MM.1S (cell line): ENCODE measurements around the gene KRT74.
"Not testable (repeated sequence)": the region's sequence is repeated elsewhere in the genome, so short reads cannot be mapped to it uniquely, and the experiment has no call there.

ENCODE experiments used
- DNase-seq: peaks from one replicate; pipeline ENCODE4 v3.0.0-alpha.2; 2015
- H2AFZ ChIP-seq: fragments of 300-600 bp; sonication (generic); 2 replicates; pipeline ENCODE4 v1.6.0; 2016; ENCODE audit warnings: antibody characterized with exemption, low read length
- H3F3A ChIP-seq: fragments of 300-600 bp; sonication (generic); 2 replicates; pipeline ENCODE4 v1.6.1; 2016; ENCODE audit warnings: mild to moderate bottlenecking, antibody characterized with exemption, low read length, moderate library complexity, mixed read lengths; ENCODE audit not compliant: insufficient read depth
- H3K27ac ChIP-seq: fragments of 300-600 bp; sonication (generic); 2 replicates; pipeline ENCODE4 v1.5.1; 2016; ENCODE audit warnings: mild to moderate bottlenecking, low read length
- H3K27me3 ChIP-seq: fragments of 300-600 bp; sonication (generic); replicated peaks from 2 replicates; pipeline ENCODE4 v1.6.0; 2016; ENCODE audit warnings: low read length; ENCODE audit not compliant: insufficient read depth
- H3K36me3 ChIP-seq: fragments of 300-600 bp; sonication (generic); replicated peaks from 2 replicates; pipeline ENCODE4 v1.6.1; 2016; ENCODE audit warnings: mild to moderate bottlenecking, low read length, mixed read lengths; ENCODE audit not compliant: insufficient read depth
- H3K4me1 ChIP-seq: fragments of 300-600 bp; sonication (generic); 2 replicates; pipeline ENCODE4 v1.6.1; 2016; ENCODE audit warnings: low read length, mixed read lengths
- H3K4me2 ChIP-seq: fragments of 300-600 bp; sonication (generic); 2 replicates; pipeline ENCODE4 v1.6.0; 2016; ENCODE audit warnings: low read depth, low read length
- H3K4me3 ChIP-seq: fragments of 300-600 bp; sonication (generic); 2 replicates; pipeline ENCODE4 v1.5.1; 2016; ENCODE audit warnings: low read length, mixed read lengths
- H3K79me2 ChIP-seq: fragments of 300-600 bp; sonication (generic); 2 replicates; pipeline ENCODE4 v1.6.1; 2016; ENCODE audit warnings: mixed run types, low read length, mixed read lengths
- H3K9ac ChIP-seq: fragments of 300-600 bp; sonication (generic); 2 replicates; pipeline ENCODE4 v1.6.1; 2016; ENCODE audit warnings: low read length, mixed read lengths
- H3K9me2 ChIP-seq: fragments of 300-600 bp; sonication (generic); replicated peaks from 2 replicates; pipeline ENCODE4 v1.6.1; 2016; ENCODE audit warnings: mild to moderate bottlenecking, low read length, mixed read lengths; ENCODE audit not compliant: insufficient read depth
- H3K9me3 ChIP-seq: fragments of 300-600 bp; sonication (generic); replicated peaks from 2 replicates; pipeline ENCODE4 v1.6.1; 2016; ENCODE audit warnings: mild to moderate bottlenecking, low read length, mixed read lengths; ENCODE audit not compliant: insufficient read depth
- H4K20me1 ChIP-seq: fragments of 300-600 bp; sonication (generic); 2 replicates; pipeline ENCODE4 v1.6.1; 2016; ENCODE audit warnings: mild to moderate bottlenecking, low read length, moderate library complexity, mixed read lengths; ENCODE audit not compliant: insufficient read depth
- CTCF ChIP-seq: fragments of 300-600 bp; sonication (generic); IDR thresholded peaks from 2 replicates; pipeline ENCODE4 v1.5.1; 2016; ENCODE audit warnings: antibody characterized with exemption, low read length, mixed read lengths
- EZH2 ChIP-seq: fragments of 300-600 bp; sonication (generic); optimal IDR thresholded peaks from 2 replicates; pipeline ENCODE3; 2017; ENCODE audit warnings: low read depth, mild to moderate bottlenecking, antibody characterized with exemption, low read length, mixed read lengths
- EZH2phosphoT487 ChIP-seq: fragments of 300-600 bp; sonication (generic); IDR thresholded peaks from 2 replicates; pipeline ENCODE4 v1.6.1; 2018; ENCODE audit warnings: antibody characterized with exemption, low read length

KRT74 gene

DNA sequence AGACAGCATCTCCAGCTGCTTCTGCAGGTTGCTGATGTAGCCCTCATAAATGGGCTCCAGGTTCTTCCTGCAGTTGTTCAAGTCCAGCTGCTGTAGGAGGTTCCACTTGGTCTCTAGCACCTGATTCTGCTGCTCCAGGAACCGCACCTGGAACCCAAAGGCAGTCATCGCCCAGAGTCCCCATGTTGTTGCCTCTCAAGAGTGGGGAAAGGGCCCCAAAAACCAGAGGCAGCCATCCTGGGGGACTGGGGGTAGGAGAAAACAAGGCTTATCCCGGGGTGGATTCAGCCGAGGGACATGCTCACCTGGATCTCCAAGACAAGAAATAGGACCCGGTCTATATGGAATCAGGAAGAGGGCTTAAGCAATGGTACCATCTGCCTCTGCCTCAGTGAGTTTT lies 25.3 kb upstream of the KRT74 start:
- no peak overlapping the region for H3K9ac ChIP-seq
- H3K36me3 ChIP-seq = no peaks in the 10 kb centered on the region
- H4K20me1 ChIP-seq = no peaks in the 10 kb centered on the region
- H3K79me2 ChIP-seq = no peaks in the 10 kb centered on the region
- no peak overlapping the region for H3K4me3 ChIP-seq
- H3K9me2 ChIP-seq = no peaks in the 10 kb centered on the region
- no peak overlapping the region for H3K27ac ChIP-seq
- no peaks in the 10 kb centered on the region for H3F3A ChIP-seq
- no peak overlapping the region for H2AFZ ChIP-seq
- H3K27me3 ChIP-seq = peaks cover 58% of the 10 kb centered on the region
- H3K4me1 ChIP-seq = no peaks in the 10 kb centered on the region
- no peak for DNase-seq
- H3K9me3 ChIP-seq = no peaks in the 10 kb centered on the region
- H3K4me2 ChIP-seq = no peak overlapping the region
- TF ChIP-seq EZH2 (no peak), EZH2phosphoT487 (no peak), CTCF (no peak)

GRCh38 chr12:52594237-52594636 lies 20.6 kb upstream of the KRT74 start:
- not testable (repeated sequence) for H3K4me1 ChIP-seq, H2AFZ ChIP-seq, H3K9me2 ChIP-seq, DNase-seq, H4K20me1 ChIP-seq, H3K27ac ChIP-seq, H3K9me3 ChIP-seq, H3K79me2 ChIP-seq, H3K4me3 ChIP-seq, H3K36me3 ChIP-seq, H3K9ac ChIP-seq, H3K4me2 ChIP-seq, H3F3A ChIP-seq
- peaks cover 39% of the 10 kb centered on the region for H3K27me3 ChIP-seq

GRCh38 chr12:52591521-52591920 lies 17.9 kb upstream of the KRT74 start:
- DNase-seq = no peak
- Histone ChIP-seq H3K4me2 (no peak overlapping the region), H2AFZ (no peak overlapping the region), H3K27me3 (peaks cover 31% of the 10 kb centered on the region), H3K79me2 (no peaks in the 10 kb centered on the region), H3K9me3 (no peaks in the 10 kb centered on the region), H3K4me1 (no peaks in the 10 kb centered on the region), H3K9me2 (no peaks in the 10 kb centered on the region), H4K20me1 (no peaks in the 10 kb centered on the region), H3K4me3 (no peak overlapping the region), H3K27ac (no peak overlapping the region), H3F3A (no peaks in the 10 kb centered on the region), H3K9ac (no peak overlapping the region), H3K36me3 (no peaks in the 10 kb centered on the region)
- TF ChIP-seq EZH2 = no peak
- TF ChIP-seq EZH2phosphoT487 = no peak
- TF ChIP-seq CTCF = no peak

DNA sequence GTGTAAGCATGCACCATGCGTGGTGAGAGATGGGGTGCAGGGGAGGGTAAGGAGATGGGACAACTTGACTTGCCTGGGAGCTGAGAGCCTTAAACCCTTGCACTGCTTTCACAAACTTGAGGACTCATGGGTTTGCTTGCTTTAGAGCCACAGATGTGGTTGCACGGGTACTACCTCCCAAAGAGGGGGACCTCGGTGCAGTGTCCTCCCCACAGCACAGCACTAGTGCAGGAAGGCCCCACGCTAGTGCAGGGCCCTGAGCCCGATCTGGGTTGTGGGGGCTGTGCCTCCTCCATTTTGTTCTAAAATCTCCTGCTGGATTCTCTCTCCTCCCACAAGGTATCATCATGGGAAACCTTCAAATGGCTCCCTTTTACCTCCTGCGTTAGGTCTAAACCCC lies 16.4 kb upstream of the KRT74 start:
- Histone ChIP-seq H3K27ac (no peak overlapping the region), H3K9me3 (no peaks in the 10 kb centered on the region), H3K9ac (no peak overlapping the region), H3F3A (no peaks in the 10 kb centered on the region), H4K20me1 (no peaks in the 10 kb centered on the region), H3K79me2 (no peaks in the 10 kb centered on the region), H3K4me2 (no peak overlapping the region), H3K4me1 (no peaks in the 10 kb centered on the region), H3K36me3 (no peaks in the 10 kb centered on the region), H2AFZ (no peak overlapping the region), H3K4me3 (no peak overlapping the region), H3K27me3 (peaks cover 33% of the 10 kb centered on the region), H3K9me2 (no peaks in the 10 kb centered on the region)
- DNase-seq = no peak
- TF ChIP-seq EZH2 (no peak), CTCF (no peak), EZH2phosphoT487 (no peak)
